BE2C (cell line): ENCODE measurements around the gene HEG1.

Experiments used
- DNase-seq: peaks from one replicate; pipeline ENCODE4 v3.0.0-alpha.2; 2020
- H3K27me3 ChIP-seq: fragments of 250-450 bp; sonication (Bioruptor Pico); 2 replicates; pipeline ENCODE4 v1.5.1; 2020; ENCODE audit warnings: mild to moderate bottlenecking
- H3K36me3 ChIP-seq: fragments of 250-450 bp; sonication (Bioruptor Pico); 2 replicates; pipeline ENCODE4 v1.5.1; 2020; ENCODE audit warnings: mild to moderate bottlenecking
- H3K4me1 ChIP-seq: fragments of 250-450 bp; sonication (Bioruptor Pico); 2 replicates; pipeline ENCODE4 v1.5.1; 2020
- H3K4me3 ChIP-seq: 2 replicates; pipeline ENCODE4 v1.5.1; 2011; ENCODE audit warnings: low read depth, low read length
- H3K9me3 ChIP-seq: fragments of 250-450 bp; sonication (Bioruptor Pico); 2 replicates; pipeline ENCODE4 v1.5.1; 2020
- TF ChIP-seq, protein P1 (sequence below): IDR thresholded peaks from 2 replicates; pipeline ENCODE4 v1.5.1; 2012; ENCODE audit warnings: mild to moderate bottlenecking, low read depth, low read length

HEG1 gene

DNA sequence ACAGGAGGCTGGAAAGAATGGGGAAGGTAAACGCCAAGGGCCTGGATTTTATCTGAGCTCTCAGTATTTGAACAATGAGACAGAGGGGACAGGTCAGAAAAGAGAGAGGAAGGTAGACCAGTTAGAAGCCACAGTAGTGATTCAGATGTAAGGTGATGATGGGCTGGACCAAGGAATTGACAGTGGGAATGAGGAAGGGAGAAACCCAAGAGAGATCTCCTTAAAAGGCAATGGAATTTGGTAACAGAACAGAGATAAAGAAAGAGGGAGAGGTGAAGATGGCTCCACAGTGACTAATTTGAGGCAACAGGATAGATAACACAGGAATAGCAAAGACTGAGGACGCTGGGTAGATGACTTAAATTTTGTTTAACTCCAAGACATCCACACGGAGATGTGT, 11.4 kb upstream of the HEG1 start:
- no peak overlapping the region for H3K4me3 ChIP-seq
- TF ChIP-seq, protein P1, sequence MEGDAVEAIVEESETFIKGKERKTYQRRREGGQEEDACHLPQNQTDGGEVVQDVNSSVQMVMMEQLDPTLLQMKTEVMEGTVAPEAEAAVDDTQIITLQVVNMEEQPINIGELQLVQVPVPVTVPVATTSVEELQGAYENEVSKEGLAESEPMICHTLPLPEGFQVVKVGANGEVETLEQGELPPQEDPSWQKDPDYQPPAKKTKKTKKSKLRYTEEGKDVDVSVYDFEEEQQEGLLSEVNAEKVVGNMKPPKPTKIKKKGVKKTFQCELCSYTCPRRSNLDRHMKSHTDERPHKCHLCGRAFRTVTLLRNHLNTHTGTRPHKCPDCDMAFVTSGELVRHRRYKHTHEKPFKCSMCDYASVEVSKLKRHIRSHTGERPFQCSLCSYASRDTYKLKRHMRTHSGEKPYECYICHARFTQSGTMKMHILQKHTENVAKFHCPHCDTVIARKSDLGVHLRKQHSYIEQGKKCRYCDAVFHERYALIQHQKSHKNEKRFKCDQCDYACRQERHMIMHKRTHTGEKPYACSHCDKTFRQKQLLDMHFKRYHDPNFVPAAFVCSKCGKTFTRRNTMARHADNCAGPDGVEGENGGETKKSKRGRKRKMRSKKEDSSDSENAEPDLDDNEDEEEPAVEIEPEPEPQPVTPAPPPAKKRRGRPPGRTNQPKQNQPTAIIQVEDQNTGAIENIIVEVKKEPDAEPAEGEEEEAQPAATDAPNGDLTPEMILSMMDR: no peak
- H3K36me3 ChIP-seq: no peaks in the 10 kb centered on the region
- H3K9me3 ChIP-seq: no peaks in the 10 kb centered on the region
- DNase-seq: no peak
- no peaks in the 10 kb centered on the region for H3K4me1 ChIP-seq
- no peaks in the 10 kb centered on the region for H3K27me3 ChIP-seq

DNA sequence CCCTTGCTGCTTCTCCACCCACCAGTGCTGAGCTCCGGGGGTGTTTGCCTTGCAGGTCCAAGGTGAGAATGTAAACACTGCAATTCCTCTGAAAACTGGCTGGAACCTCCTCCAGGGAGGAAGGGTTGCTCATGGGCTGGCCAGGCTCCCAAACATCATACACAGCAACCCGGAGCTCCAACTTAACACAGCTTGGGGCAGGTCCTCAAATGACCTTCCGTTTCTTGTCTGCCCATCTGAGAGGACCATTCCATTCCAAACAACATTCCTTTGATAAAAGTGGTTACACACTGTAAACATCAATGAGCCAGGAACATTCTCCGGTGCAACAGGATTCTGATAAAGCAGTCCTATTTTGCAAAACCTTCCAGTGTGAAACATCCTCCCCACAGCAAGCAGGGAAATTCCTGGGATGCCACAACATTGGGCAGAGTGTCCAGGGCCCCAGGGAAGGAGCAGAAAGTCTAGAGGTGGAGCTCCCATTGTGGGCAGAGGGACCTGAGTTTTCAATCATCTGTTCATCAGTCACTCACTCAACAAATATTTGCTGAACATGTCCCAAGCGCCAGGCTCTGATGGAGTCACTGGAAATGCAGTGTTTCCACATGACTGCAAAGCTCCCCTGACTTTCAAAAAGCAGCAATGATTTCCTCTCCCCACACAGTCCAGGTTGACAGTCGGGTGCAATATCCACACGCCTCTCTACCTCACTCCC, 7.3 kb upstream of the HEG1 start:
- no peak for DNase-seq
- Histone ChIP-seq H3K9me3 (no peaks in the 10 kb centered on the region), H3K27me3 (no peaks in the 10 kb centered on the region), H3K4me1 (no peaks in the 10 kb centered on the region), H3K4me3 (no peak overlapping the region), H3K36me3 (no peaks in the 10 kb centered on the region)
- TF ChIP-seq, protein P1: no peak

DNA sequence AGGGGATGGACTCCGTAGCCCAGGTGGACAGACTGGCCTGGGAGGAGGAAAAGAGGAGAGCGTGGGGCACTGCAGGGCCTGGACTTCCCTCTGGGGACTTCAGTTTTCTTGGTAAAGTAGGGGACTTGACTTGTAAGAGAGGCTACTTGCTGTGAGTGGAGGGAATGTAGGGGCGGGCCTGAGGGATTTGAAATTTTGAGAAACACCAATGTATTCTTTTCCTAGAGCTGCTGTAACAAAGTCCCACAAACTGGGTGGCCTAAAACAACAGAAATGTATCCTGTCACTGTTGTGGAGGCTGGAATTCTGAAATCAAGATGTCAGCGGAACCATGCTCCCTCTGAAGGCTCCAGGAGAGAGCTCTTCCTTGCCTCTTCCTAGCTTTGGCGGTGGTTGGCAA, 5.8 kb upstream of the HEG1 start:
- peaks cover 1% of the 10 kb centered on the region; the same call in 1 of the 2 replicates for H3K4me1 ChIP-seq
- TF ChIP-seq, protein P1: no peak
- no peaks in the 10 kb centered on the region for H3K27me3 ChIP-seq

DNA sequence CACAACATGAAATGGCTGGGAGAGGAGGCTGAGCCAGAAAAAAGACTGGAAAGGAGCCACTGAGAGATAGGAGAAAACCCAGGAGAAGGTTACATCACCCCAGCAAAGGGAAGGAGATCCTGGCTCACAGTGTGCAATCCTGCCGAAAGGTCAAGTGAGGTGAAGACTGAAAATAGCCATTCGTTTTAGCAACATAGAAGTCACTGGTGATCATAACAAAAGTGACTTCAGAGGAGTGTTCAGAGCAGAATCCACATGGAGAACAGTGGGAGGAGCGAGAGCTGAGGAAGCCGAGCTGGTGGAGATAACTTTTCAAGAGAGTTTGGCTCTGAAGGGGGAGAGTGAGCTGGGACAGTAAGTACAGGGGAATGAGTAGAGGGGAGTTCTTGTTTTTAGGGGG, 5.4 kb upstream of the HEG1 start:
- H3K4me1 ChIP-seq: peaks cover 4% of the 10 kb centered on the region; the same call in 1 of the 2 replicates
- H3K9me3 ChIP-seq: no peaks in the 10 kb centered on the region
- DNase-seq: no peak
- TF ChIP-seq, protein P1: no peak
- H3K4me3 ChIP-seq: no peak overlapping the region
- no peaks in the 10 kb centered on the region for H3K36me3 ChIP-seq
- no peaks in the 10 kb centered on the region for H3K27me3 ChIP-seq

More for the DNA sequence above, 5.8 kb upstream of the HEG1 start:
- H3K4me3 ChIP-seq: no peak overlapping the region
- no peaks in the 10 kb centered on the region for H3K9me3 ChIP-seq
- no peaks in the 10 kb centered on the region for H3K36me3 ChIP-seq
- no peak for DNase-seq

DNA sequence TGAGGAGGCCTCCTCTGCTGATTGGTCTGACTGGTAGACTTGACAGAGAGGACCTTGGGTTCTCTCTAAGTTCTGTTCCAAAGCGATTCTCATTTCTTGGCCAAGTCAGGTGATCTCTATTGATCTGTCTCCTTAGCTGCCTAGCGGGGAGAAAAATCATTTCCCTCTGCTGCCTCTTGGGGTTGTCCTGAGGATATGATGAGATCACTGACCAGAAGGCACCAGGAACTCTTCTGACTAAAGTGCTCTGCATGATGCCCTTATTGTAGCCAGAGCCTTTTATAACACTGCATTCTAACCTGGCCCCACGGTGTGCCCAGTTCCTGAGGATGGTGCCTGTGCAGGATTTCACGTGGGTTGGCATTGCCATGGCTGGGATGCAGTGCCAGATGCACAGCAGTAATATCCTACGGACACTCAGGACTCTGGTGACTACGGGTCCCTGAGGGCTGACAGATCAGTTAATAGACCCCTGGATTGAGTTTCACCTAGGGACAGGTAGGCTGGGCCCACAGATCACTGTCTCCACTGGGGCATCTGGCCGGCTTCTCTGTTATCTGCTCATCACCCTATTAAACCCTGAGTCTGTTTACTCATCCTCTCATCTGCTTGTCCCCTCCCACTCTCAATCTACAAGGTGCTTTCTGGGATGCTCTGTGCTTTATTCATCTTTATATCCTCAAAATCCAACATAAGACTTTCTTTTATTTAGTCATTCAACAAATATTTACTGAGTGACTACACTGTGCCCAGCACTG, 3.9 kb upstream of the HEG1 start:
- H3K4me3 ChIP-seq: no peak overlapping the region
- no peaks in the 10 kb centered on the region for H3K9me3 ChIP-seq
- TF ChIP-seq, protein P1: peak; percentile 11; the same call in 1 of the 2 replicates
- no peaks in the 10 kb centered on the region for H3K27me3 ChIP-seq
- DNase-seq: no peak
- peaks cover 4% of the 10 kb centered on the region; the same call in 1 of the 2 replicates for H3K4me1 ChIP-seq
- no peaks in the 10 kb centered on the region for H3K36me3 ChIP-seq

DNA sequence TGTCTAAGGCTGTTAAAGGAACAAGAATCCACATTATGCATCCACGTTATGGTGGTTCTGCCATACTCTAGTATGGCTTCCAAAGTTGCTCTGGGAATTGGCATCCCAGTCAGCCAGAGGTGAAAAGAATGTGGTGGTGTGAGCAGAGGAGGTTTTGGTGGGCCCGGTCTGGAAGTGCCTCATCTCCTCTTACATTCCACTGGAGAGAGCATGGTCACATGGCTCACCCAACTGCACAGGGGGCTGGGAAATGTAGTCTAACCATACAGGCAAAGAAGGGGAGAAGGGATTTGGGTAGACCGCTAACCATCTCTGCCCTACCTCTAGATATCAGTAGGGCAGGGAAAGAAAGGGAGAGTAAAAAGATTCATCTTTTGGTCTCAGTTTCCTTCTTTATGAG, 3.2 kb upstream of the HEG1 start:
- no peaks in the 10 kb centered on the region for H3K27me3 ChIP-seq
- TF ChIP-seq, protein P1: no peak
- no peak overlapping the region for H3K4me3 ChIP-seq
- no peak for DNase-seq
- H3K36me3 ChIP-seq: no peaks in the 10 kb centered on the region
- peaks cover 4% of the 10 kb centered on the region; the same call in 1 of the 2 replicates for H3K4me1 ChIP-seq
- H3K9me3 ChIP-seq: no peaks in the 10 kb centered on the region
